HPDE6-E6E7 (cell line): Measurements from ENCODE around the gene ALKAL2.

Experiments
- DNase-seq: peaks from one replicate; pipeline ENCODE4 v3.0.0; 2011; ENCODE audit warnings: missing footprints; ENCODE audit errors: extremely low spot score

ALKAL2 gene

DNA sequence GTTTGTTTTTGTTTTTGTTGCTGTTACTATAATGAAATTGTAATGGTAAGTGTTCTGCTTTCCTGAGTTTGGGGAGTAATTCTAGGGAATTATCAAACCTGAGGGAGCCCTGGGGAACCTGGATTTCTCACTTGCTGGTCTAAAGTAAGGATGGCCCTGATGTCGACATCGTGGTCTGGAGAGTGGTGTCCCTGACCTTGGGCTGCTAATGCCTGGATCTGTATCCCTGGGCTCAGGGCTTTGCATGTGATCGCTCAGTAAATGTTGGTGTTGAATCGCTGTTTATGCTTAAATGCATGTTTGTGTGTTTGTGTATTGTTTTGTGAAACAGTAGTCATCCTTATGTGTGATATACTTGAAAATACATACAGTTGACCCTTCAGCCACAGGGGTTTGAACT is 17.0 kb downstream of the ALKAL2 start:
- DNase-seq: no peak

DNA sequence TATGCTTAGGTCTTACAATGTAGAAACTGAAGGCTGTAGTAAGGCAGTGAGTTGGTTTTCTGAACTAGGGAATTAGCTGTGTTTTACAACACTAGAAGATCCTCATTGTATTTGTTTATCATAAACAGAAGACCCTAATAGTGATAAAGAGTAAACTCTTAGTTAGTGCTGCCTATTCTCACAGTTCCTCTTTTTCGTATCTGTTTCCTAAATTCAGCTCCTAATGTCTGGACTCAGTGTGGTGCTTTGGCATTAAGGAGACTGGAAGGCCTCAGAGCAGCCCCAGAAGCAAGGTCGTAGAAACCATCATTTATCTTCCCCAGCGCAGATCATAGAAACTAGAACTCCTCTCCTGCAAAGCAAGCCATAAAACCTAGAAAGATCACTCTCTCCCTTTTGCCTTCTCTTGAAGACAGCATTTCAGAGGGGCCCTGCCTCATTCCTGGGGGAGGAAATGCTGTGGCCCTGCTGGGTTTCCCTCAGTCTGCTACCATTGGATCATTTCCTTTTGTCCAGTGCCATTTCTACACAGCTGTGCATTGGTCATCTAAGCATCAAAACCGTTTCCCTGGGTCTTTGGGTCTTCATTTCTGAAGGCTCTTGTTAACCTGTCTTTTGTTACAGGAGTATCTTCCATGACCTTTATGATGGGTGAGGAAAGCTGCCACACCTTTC is 18.4 kb downstream of the ALKAL2 start:
- no peak for DNase-seq

DNA sequence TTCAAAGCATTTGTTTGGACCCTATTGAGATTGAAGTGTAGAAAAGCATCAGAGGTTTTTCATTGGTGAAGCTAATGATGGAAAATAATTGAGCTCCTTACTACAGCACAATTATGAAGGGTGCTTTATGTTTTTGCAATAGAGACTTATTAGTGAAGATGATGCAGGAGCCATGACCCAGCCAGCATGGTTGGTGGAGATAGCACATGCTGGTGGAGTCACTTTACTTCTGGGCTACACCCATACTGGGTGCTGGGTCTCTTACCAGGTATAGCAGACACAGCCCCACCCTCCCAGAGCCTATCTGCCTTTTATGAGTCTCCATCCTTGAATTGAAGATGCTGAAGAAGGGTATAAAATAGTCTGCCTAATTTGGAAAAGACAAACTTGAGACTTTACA is 19.6 kb downstream of the ALKAL2 start:
- DNase-seq: no peak

DNA sequence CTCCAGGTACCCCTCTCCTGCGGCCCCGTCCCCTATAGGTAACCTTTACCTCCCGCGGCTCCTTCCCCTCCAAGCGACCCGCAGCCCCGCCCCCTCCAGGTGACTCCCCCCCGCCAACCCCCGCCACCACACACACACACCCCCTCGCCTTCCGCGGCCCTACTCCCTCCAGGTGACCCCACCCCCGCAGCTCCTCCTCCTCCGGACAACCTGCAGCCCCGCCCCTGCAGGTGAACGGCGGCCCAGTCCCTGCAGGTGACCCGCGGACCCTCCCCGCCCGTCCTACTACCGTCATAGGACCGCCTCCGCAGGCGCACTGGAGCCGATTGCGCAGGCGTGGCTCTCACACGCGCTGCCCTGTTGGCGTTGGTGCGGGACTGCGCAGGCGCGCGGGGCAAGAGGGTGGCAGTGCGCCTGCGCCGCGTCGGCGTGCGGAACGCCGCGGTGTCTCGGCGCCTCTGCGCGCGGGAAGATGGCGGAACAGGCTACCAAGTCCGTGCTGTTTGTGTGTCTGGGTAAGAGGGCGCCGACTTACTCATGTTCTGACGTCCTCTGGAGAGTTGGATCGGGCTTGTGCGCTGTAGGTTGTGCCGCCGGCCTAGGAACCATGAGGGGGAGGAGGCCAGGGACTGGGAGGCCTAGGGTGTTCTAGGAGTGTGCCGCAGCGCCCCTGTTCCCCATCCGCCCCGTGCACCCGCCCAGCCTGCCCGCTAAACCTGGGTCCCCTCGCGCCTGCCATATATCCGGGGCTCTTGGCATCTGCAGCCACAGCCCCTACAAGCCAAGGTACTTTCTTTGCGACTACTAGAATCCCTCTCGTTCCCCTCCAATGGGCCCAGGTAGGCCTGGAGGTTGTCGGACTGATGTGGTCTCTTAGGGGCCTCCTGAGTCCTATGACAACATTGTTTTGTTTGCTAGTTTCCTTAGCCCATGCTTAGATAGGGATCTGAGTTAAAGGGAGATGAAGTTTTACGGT is 23.1 kb downstream of the ALKAL2 start, which contains the start of gene ACP1:
Gene ACP1 (plus strand): TSS at position 455 of the 976 bp plus-strand sequence. CDS start 18 bp downstream, at position 473.
- DNase-seq: peak; percentile 94

DNA sequence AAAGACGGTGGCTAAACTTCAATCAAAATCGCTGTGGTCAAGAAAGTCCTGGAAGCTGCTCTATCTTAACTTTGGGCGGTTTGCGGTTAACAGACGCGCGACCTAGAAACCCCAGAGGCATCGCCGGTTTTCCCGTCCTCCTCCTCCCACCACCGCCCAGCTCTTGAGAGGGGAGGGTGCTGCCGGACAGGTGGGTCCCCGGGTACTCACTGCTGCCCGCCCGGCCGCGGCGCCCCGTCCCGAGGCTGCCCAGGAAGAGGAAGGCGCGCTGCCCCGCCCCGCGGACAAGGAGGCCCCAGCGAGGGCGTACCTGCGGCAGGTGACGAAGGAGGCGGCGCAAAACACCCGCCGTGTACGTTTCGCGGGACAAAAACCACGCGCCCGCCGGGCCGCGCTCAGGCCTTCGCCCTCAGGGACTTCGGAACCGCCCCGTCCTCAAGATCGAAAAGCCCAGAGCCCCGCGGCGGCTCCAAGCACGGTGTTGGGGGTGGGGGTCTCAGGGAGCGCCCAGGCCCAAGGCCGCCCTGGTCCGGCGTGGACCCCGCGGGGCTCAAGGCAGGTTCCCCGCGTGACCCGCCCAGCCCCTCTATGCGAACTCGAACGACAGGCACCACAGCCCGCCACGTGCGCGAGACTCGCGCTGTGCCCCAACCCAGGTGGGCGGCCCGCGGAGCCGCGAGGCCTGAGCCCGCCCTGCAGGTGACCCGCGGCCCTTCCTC is 24.0 kb downstream of the ALKAL2 start, which contains the start of gene SH3YL1:
Gene SH3YL1 (minus strand): TSS at position 259 of the 719 bp plus-strand sequence. CDS start 48 bp downstream, at position 211.
- DNase-seq: peak; percentile 58

DNA sequence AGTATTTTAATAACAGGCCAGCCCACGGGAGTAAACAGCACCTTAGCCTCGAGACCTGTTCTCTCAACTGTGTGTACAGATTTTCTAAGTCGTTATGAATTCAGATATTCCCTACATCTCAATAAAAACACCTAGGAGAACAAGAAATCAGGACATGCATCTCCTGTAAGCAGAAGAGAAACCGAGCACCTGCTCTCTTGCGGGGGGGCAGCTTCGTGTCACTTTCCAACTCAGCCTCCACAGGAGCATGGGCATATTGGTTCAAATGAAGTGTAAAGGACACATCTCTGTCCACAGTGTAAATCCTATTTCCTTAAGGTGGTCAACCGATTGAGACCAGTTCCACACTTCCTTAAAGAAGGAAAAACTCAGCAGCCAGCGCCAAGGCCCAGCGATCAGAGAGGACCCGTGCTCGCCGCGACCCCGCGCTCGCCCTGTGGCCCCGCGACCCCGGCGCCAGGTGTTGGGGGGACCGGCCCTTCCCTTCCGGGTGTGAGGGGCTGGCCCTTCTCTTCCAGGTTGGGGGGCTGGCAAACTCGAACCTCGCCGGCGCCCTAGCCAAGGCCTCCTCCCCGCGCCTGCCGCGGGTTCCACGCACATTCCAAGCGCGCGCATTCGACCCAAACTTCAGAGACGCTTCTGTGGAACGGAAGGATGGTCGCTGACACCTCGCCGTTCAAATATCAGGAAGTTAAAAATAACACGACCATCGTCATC is 24.7 kb downstream of the ALKAL2 start:
- no peak for DNase-seq

DNA sequence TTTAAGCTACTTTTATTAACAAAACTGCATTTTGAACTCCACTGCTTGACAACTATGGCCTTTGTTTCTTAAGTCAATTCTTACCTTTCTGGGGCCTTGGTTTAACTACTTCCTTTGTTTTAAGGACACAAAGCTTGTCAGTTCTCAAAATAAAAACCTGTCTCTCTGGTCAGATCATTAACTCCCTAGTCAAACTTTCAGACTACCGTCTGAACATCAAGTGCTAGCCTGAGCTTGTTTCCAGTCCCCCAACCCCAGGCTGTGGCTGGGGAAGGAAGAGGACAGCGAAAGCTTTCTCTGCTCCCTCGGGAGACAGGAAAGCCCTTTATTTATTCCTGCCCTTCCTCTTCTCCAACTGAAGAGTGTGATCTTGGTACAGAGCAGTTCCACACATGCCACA is 25.8 kb downstream of the ALKAL2 start:
- no peak for DNase-seq

DNA sequence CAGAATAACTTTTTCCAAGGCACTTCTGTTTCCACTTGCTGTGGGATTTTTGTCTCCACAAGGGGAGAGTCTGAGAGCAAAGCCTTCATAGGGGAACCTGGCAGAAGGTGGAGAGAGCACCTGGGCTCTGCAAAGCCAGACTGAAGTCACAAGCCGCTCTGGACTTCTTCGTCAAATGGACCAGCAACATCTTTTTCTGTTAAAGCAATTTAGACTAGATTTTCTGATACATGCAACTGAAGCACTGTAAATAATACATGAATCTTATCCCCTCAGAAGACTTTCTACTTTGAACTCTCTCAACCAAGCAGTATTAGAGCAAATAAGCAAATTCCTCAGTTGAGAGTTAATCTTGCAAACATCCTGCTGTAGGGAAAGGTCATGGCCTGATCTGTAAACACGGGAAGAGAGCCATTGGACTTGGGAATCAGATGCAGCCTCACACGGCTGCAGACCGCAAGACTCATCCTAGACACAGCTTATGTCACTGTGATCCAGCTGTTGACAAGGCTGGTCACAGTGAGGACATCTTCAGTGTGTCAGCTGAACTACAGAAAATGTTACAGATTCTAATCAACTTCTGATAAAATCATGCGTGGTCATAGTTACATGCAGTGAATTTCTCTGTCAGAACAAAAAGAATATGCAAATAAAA is 27.3 kb downstream of the ALKAL2 start:
- DNase-seq: no peak

DNA sequence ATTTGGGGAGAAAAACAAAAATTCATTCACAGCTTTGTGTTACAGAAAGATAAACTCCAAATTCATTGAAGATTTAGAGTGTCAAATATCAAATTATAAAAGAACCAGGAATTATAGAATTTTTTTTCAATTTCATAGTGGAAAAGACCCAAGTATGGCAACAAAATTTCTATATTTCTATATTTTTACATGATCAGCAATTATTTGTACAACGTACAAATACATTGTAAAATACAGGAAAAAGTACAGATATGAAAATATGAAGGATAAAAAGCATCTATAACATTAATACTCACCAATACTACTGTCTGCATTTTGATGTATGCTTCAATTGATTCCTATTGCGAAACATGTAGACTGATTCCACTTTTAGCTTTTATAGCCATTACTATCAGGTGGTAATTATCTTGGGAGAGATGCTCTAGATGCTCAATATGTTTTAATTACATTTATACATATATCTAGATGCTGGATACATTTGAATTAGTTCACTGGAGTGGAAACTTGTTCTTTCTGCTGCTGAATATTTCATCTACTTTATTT is 28.0 kb downstream of the ALKAL2 start:
- no peak for DNase-seq

DNA sequence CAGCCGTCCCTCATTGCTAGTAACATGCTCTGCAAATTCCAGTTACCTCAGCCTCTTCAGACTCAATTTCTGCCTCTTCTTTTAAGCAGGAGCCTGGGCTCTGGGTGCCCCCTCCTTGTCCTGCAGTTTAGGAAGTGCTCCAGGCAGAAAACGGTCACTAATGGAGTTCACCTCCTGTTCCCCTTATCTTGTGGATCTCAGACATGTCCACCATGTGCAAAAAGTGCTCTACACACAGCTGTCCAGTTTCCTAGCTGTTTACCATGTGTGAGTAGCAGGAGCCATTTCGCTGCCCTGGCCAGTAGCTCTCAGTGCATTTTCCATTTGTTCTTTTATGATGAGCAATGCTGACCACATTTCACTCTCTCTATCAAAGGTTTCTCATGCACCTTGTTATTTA is 29.0 kb downstream of the ALKAL2 start:
- DNase-seq: no peak

DNA sequence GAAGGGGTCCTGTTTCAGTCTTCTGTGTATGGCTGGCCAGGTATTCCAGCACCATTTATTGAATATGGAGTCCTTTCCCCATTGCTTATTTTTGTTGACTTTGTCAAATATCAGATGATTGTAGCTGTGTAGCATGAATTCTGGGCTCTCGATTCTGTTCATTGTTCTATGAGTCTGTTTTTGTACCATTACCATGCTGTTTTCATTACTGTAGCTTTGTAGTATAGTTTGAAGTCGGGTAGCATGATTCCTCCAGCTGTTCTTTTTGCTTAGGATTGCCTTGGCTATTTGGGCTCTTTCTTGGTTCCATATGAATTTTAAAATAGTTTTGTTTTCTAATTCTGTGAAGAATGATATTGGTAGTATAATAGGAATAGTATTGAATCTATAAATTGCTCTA is 30.0 kb downstream of the ALKAL2 start:
- DNase-seq: no peak

DNA sequence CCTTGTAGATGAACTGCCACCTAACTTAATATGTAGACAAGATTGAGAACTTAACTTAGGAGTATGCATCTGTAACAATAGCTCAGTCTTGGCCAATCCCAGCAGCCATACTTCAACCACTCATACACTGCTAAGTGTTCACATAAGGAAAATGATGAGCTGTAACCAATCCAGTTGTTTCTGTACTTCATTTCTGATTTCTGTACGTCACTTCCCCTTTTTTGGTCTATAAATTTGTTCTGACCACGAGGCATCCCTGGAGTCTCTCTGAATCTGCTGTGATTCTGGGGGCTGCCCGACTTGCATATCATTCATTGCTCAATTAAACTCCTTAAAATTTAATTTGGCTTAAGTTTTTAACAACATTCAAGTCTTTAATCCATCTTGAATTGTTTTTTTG is 30.5 kb downstream of the ALKAL2 start:
- DNase-seq: no peak

DNA sequence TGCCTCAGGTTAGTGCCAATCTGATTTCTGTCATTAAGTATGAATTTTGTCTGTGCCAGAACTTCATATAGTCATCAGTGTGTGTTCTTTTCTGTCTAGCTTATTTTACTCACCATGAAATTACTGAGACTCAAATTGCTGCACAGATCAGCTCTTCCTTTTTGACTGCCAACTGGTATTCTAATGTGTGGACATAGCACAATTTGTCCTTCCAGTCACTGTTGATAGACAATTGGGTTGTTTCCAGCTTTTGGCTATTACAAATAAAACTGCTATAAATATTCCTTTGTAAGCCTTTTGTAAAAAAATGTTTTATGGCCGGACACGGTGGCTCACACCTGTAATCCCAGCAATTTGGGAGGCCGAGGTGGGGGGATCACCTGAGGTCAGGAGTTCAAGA is 31.8 kb downstream of the ALKAL2 start:
- no peak for DNase-seq

DNA sequence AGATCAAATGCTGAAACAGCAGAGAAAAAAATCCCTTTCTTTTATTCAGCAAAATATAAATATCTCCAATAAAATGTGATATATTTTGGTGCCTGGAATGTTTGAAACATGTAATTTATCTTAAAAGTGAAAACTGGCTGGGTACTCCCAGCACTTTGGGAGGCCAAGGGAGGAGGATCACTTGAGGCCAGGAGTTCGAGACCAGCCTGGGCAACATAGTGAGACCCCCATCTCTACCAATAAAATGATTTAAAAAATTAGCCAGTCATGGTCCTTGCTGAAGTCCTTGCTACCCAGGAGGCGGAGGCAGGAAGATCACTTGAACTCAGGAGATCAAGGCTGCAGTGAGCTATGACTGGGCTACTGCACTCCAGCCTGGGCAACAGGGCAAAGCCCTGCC is 32.7 kb downstream of the ALKAL2 start:
- no peak for DNase-seq

DNA sequence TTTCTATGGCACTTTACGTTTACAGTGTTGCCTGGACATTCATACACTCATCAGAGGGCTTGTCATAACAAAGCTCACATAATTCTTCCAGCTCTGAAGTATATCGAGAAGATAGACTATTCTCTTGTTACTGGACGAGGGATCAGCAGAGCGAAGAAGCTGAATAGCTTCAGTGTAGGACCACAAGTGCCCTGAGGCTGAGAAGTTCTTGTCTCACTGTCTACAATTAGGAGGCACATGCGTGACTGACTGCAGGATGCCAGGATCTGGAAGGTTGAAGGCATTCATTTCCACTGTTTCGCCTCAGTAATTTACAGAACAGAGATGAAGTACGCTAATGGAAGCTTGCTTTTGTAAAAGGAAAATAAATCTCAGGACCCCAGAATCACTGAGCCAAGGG is 33.6 kb downstream of the ALKAL2 start:
- no peak for DNase-seq

DNA sequence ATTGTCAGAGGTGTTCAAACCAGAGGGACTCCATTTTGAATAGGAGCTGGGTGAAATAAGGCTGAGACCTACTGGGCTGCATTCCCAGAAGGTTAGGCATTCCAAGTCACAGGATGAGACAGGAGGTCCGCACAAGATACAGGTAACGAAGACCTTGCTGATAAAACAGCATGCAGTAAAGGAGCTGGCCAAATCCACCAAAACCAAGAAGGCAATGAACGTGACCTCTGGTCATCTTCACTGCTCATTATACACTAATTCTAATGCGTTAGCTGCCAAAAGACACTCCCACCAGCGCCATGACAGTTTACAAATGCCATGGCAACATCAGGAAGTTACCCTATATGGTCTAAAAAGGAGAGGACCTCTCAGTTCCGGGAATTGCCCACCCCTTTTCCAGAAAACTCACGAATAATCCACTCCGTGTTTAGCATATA is 34.7 kb downstream of the ALKAL2 start:
- DNase-seq: no peak

DNA sequence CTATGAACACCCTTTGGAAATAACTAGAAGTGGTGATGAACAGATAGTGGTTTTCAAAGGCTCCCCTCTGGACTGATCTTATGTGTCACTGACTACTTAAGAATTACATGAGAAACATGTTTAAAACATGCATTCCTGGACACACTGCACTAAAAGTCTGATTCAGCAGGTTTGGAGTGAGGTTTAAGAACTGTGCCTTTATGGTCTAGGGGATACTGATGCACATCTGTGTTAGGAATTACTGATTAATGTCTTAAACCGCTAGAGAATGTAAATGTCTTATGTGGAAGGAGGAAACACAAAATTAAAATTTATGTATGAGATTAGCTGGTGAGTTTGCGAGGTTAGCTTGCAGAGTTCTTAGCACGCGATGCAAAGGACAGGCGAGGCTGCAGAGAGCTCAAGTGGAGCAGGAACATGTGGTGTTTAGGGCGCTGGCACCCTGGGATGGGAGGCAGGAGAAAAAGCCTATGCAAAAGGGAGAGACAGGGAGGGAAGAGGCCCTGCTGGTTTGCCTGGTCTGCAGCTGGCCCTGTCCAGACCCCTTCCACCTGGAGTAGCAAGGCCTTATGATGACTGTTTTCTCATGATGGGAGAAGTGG is 35.8 kb downstream of the ALKAL2 start:
- no peak for DNase-seq

DNA sequence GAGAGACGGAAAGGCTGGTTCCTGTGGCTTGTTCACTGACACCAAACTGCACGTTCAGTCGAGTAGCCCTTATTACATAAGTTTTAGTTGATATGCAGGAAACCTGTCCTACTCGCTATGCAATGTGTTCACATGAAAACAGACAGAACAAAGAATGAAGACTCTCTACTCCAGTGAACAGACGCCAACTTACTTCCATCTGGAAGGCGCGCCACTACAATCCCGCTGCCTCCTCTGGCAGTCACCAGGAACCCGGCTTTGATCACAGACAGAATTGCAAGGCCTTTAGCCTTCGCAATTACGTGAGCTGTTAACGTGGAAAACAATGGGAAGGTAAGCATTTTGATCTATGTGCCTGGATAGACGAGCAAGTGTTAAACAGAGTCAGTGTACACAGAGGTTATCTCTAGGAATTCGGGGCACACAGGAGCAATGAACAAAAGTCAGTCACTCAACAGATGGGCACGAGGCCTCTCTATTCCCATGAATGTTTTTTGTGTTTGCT is 38.3 kb downstream of the ALKAL2 start:
- DNase-seq: no peak

DNA sequence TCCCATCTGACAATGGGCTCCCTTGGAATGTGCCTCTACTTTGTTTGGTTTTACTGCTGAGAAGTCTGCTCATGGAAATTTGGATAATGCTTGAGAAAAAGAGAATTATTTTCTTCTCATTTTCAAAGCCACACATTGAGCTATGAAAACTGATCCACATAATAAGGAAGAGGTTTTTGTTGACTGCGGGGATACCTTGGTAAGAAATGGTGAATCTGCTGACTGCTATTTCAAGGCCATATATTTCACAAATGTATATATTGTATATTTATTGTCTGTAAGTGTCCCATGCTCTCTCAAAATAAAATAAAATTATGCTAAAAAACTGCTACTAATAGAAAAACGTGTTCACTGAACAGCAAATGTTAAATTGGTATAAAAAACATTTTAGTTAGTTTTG is 39.2 kb downstream of the ALKAL2 start:
- no peak for DNase-seq
